ENCODE results near the gene SLC16A5.

DNA sequence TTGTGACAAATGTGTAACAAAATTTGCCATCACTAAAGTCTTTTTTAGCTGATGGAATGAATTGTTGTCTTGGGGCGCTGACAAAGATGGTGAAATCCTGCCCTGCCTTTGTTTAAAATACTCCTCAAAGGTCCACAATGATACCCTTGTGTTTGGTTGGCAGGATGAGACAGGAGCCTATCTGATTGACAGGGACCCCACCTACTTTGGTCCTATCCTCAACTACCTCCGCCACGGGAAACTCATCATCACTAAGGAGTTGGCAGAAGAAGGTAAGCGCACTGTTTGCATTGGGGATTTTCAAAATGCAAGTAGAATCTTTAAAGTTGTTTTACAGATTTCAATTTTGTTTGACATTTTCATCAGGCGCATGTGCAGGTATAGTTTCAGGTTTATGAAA, 38.7 kb upstream of the SLC16A5 start:
- TF ChIP-seq, protein P1, sequence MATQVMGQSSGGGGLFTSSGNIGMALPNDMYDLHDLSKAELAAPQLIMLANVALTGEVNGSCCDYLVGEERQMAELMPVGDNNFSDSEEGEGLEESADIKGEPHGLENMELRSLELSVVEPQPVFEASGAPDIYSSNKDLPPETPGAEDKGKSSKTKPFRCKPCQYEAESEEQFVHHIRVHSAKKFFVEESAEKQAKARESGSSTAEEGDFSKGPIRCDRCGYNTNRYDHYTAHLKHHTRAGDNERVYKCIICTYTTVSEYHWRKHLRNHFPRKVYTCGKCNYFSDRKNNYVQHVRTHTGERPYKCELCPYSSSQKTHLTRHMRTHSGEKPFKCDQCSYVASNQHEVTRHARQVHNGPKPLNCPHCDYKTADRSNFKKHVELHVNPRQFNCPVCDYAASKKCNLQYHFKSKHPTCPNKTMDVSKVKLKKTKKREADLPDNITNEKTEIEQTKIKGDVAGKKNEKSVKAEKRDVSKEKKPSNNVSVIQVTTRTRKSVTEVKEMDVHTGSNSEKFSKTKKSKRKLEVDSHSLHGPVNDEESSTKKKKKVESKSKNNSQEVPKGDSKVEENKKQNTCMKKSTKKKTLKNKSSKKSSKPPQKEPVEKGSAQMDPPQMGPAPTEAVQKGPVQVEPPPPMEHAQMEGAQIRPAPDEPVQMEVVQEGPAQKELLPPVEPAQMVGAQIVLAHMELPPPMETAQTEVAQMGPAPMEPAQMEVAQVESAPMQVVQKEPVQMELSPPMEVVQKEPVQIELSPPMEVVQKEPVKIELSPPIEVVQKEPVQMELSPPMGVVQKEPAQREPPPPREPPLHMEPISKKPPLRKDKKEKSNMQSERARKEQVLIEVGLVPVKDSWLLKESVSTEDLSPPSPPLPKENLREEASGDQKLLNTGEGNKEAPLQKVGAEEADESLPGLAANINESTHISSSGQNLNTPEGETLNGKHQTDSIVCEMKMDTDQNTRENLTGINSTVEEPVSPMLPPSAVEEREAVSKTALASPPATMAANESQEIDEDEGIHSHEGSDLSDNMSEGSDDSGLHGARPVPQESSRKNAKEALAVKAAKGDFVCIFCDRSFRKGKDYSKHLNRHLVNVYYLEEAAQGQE (IDR thresholded peaks at IDR 0.05; ENCODE audit: insufficient read depth in 1 of 2, low read depth in 2 of 2, low read length in 2 of 2) = no peak
- TF ChIP-seq POLR2AphosphoS5 (IDR thresholded peaks at IDR 0.05; ENCODE audit: low read depth, low read length) = no peak
- no peak for TF ChIP-seq TAF1 (IDR thresholded peaks at IDR 0.05; ENCODE audit: borderline replicate concordance, insufficient read depth, low read length)
- TF ChIP-seq SIN3A (IDR thresholded peaks at IDR 0.05; ENCODE audit: borderline replicate concordance, insufficient read depth, low read length) = no peak
- TF ChIP-seq FOXP2 (optimal IDR thresholded peaks at IDR 0.05; ENCODE audit: borderline replicate concordance, extremely low read depth, extremely low read length, insufficient read depth) = no peak
